ENCODE data around the gene ZBTB42. TPM values are rescaled to one million over a fixed set of nuclear protein-coding genes. Genes with fewer than 3 reads are reported as not detected.
A peak's percentile ranks its signal among the peaks of the same experiment; 100 is the strongest.

The ZBTB42 gene
- total RNA-seq, 1 experiment from 2014 or later, result 9.5 TPM

- no peak for DNase-seq
- Histone ChIP-seq H3K27me3 (ENCODE audit: control insufficient read depth, insufficient read depth, low read length) (no peaks in the 10 kb centered on the region), H3K4me3 (ENCODE audit: insufficient read depth, low read depth, low read length) (no peak overlapping the region), H3K36me3 (replicated peaks; ENCODE audit: control insufficient read depth, insufficient read depth, low read length) (peaks cover 16% of the 10 kb centered on the region)
Observed at GRCh38 chr14:104775073-104775489, 25.8 kb upstream of the ZBTB42 start.

GRCh38 chr14:104776481-104776880 is 24.4 kb upstream of the ZBTB42 start:
- Histone ChIP-seq H3K27me3 (ENCODE audit: control insufficient read depth, insufficient read depth, low read length) (no peaks in the 10 kb centered on the region), H3K4me3 (ENCODE audit: insufficient read depth, low read depth, low read length) (no peak overlapping the region), H3K36me3 (replicated peaks; ENCODE audit: control insufficient read depth, insufficient read depth, low read length) (peaks cover 13% of the 10 kb centered on the region)
- DNase-seq, result no peak

- DNase-seq, result peak; percentile 87
Observed at GRCh38 chr14:104776961-104777807, 23.7 kb upstream of the ZBTB42 start.

GRCh38 chr14:104777808-104778249 is 23.1 kb upstream of the ZBTB42 start:
- Histone ChIP-seq H3K27me3 (ENCODE audit: control insufficient read depth, insufficient read depth, low read length) (no peaks in the 10 kb centered on the region), H3K4me3 (ENCODE audit: insufficient read depth, low read depth, low read length) (no peak overlapping the region), H3K36me3 (replicated peaks; ENCODE audit: control insufficient read depth, insufficient read depth, low read length) (peaks cover 2% of the 10 kb centered on the region)
- no peak for DNase-seq

More at GRCh38 chr14:104776961-104777807, 23.7 kb upstream of the ZBTB42 start:
- no peak overlapping the region for H3K4me3 ChIP-seq (ENCODE audit: insufficient read depth, low read depth, low read length)
- H3K36me3 ChIP-seq (replicated peaks; ENCODE audit: control insufficient read depth, insufficient read depth, low read length), result peaks cover 6% of the 10 kb centered on the region
- no peaks in the 10 kb centered on the region for H3K27me3 ChIP-seq (ENCODE audit: control insufficient read depth, insufficient read depth, low read length)

GRCh38 chr14:104778694-104779331 is 22.1 kb upstream of the ZBTB42 start:
- Histone ChIP-seq H3K4me3 (ENCODE audit: insufficient read depth, low read depth, low read length) (no peak overlapping the region), H3K27me3 (ENCODE audit: control insufficient read depth, insufficient read depth, low read length) (no peaks in the 10 kb centered on the region), H3K36me3 (replicated peaks; ENCODE audit: control insufficient read depth, insufficient read depth, low read length) (no peaks in the 10 kb centered on the region; the same call in none of the 2 replicates)
- DNase-seq, result peak; percentile 79

GRCh38 chr14:104779776-104780512 is 21.0 kb upstream of the ZBTB42 start:
- Histone ChIP-seq H3K36me3 (replicated peaks; ENCODE audit: control insufficient read depth, insufficient read depth, low read length) (no peaks in the 10 kb centered on the region; the same call in none of the 2 replicates), H3K4me3 (ENCODE audit: insufficient read depth, low read depth, low read length) (no peak overlapping the region), H3K27me3 (ENCODE audit: control insufficient read depth, insufficient read depth, low read length) (no peaks in the 10 kb centered on the region)
- DNase-seq, result no peak

- Histone ChIP-seq H3K36me3 (replicated peaks; ENCODE audit: control insufficient read depth, insufficient read depth, low read length) (no peaks in the 10 kb centered on the region; the same call in 1 of the 2 replicates), H3K4me3 (ENCODE audit: insufficient read depth, low read depth, low read length) (no peak overlapping the region), H3K27me3 (ENCODE audit: control insufficient read depth, insufficient read depth, low read length) (no peaks in the 10 kb centered on the region)
- DNase-seq, result no peak
Observed at GRCh38 chr14:104780513-104781030, 20.3 kb upstream of the ZBTB42 start.

GRCh38 chr14:104781271-104782077 is 19.4 kb upstream of the ZBTB42 start:
- no peak for DNase-seq
- H3K36me3 ChIP-seq (replicated peaks; ENCODE audit: control insufficient read depth, insufficient read depth, low read length), result no peaks in the 10 kb centered on the region
- H3K4me3 ChIP-seq (ENCODE audit: insufficient read depth, low read depth, low read length), result no peak overlapping the region
- no peaks in the 10 kb centered on the region for H3K27me3 ChIP-seq (ENCODE audit: control insufficient read depth, insufficient read depth, low read length)

GRCh38 chr14:104782086-104782807 is 18.7 kb upstream of the ZBTB42 start:
- Histone ChIP-seq H3K36me3 (replicated peaks; ENCODE audit: control insufficient read depth, insufficient read depth, low read length) (no peaks in the 10 kb centered on the region), H3K27me3 (ENCODE audit: control insufficient read depth, insufficient read depth, low read length) (no peaks in the 10 kb centered on the region), H3K4me3 (ENCODE audit: insufficient read depth, low read depth, low read length) (no peak overlapping the region)
- DNase-seq, result no peak

GRCh38 chr14:104782808-104783139 is 18.1 kb upstream of the ZBTB42 start:
- H3K27me3 ChIP-seq (ENCODE audit: control insufficient read depth, insufficient read depth, low read length), result no peaks in the 10 kb centered on the region
- H3K36me3 ChIP-seq (replicated peaks; ENCODE audit: control insufficient read depth, insufficient read depth, low read length), result no peaks in the 10 kb centered on the region; the same call in 1 of the 2 replicates
- H3K4me3 ChIP-seq (ENCODE audit: insufficient read depth, low read depth, low read length), result no peak overlapping the region
- no peak for DNase-seq

GRCh38 chr14:104783484-104784217 is 17.2 kb upstream of the ZBTB42 start:
- H3K4me3 ChIP-seq (ENCODE audit: insufficient read depth, low read depth, low read length), result no peak overlapping the region
- DNase-seq, result no peak
- no peaks in the 10 kb centered on the region for H3K27me3 ChIP-seq (ENCODE audit: control insufficient read depth, insufficient read depth, low read length)
- H3K36me3 ChIP-seq (replicated peaks; ENCODE audit: control insufficient read depth, insufficient read depth, low read length), result no peaks in the 10 kb centered on the region; the same call in 1 of the 2 replicates

- Histone ChIP-seq H3K36me3 (replicated peaks; ENCODE audit: control insufficient read depth, insufficient read depth, low read length) (no peaks in the 10 kb centered on the region; the same call in 1 of the 2 replicates), H3K27me3 (ENCODE audit: control insufficient read depth, insufficient read depth, low read length) (no peaks in the 10 kb centered on the region), H3K4me3 (ENCODE audit: insufficient read depth, low read depth, low read length) (no peak overlapping the region)
- no peak for DNase-seq
Observed at GRCh38 chr14:104784218-104784568, 16.7 kb upstream of the ZBTB42 start.
